Measurements from ENCODE around the gene PDZD7. TPM values are rescaled to one million over a fixed set of nuclear protein-coding genes. Genes with fewer than 3 reads are reported as not detected.

PDZD7 gene
- total RNA-seq, 2 donors from 2014 or later: 0.12 to 0.44 TPM

DNA sequence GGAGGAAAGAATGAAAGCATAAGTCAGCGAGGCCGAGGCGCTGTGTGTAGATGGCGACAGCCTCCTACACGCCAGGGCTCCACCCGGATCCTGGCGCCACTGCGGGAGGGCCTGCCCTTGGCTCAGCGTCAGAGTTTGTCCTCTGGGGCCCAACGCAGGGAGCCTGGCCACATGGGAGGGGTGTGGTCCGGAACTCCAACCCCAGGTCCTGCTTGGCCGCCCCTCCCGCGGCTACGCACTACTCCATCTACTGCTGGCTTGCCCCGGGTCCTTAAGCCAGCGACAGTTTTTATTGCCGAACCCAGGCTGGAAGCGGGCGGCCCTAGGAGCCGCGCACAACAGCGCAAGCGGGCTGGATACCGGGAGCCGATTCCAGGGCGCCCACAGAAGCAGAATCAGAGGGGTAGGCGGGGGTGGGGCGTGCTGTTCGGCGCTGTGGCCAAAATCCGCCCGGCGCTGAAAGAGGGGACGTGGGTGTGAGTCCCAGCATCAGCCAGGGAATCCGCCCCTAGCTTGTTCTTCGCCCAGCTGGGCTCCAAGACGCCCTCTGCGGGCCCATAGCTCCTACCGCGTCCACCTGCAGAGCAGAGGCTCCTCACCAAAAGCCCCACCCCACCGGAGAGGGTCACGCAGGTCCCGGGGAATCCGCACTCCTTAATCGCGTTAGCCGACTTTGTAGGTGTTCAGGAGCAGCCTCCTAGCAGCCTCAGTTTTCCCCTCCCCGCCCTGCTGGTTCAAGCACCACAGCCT, 35.4 kb upstream of the PDZD7 start:
- Mint-ChIP-seq H3K4me3 (peak overlapping the region; percentile 85 to 86), H3K27ac (no peak overlapping the region), H3K4me1 (ENCODE audit: low read depth) (peaks cover 39% of the 10 kb centered on the region), H3K36me3 (ENCODE audit: insufficient read depth in 2 of 2) (no peaks in the 10 kb centered on the region), H3K27me3 (ENCODE audit: low read depth) (peaks cover 45% of the 10 kb centered on the region), H3K9me3 (no peaks in the 10 kb centered on the region)
- peak; percentile 53 to 58 for ATAC-seq (replicated peaks in 1 of 2)
- peak; percentile 60 to 66 for DNase-seq

DNA sequence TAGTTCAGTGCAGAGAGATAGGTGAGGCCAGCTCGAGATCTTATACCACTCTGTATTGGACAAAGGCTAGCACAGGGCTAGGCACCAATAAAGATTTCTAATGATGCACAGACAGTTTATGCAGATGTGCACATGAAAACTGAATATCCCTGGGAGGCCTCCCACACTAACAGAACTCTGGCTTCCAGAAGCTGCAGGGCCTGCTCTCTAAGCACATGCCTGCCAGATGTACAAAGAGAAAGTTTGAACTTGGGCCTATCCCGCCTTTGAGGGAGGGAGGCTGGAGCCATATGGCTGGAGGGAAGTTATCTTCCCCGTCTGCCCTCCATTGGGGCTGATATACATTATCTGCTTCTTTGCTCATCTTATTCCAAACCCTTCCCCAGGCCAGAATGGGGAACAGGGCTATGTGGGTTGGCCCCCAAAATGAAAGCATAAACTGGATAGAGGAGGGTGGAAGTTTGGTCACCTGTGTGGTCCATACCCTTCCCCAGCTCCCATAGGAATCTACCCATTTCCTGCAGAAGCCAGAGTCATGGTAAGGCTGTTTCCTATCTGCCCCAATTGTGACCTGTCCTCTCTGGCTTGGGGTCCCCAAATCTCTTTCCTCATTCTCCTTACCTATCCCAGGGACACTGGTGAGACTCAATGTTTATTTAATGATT, 34.7 kb upstream of the PDZD7 start:
- no peak for DNase-seq
- Mint-ChIP-seq H3K9me3 (no peaks in the 10 kb centered on the region), H3K27ac (no peak overlapping the region), H3K4me1 (ENCODE audit: low read depth) (peaks cover 35% of the 10 kb centered on the region), H3K36me3 (ENCODE audit: insufficient read depth in 2 of 2) (no peaks in the 10 kb centered on the region), H3K27me3 (ENCODE audit: low read depth) (peaks cover 44% of the 10 kb centered on the region), H3K4me3 (peak overlapping the region; percentile 85 to 86)
- ATAC-seq (replicated peaks in 1 of 2): no peak

DNA sequence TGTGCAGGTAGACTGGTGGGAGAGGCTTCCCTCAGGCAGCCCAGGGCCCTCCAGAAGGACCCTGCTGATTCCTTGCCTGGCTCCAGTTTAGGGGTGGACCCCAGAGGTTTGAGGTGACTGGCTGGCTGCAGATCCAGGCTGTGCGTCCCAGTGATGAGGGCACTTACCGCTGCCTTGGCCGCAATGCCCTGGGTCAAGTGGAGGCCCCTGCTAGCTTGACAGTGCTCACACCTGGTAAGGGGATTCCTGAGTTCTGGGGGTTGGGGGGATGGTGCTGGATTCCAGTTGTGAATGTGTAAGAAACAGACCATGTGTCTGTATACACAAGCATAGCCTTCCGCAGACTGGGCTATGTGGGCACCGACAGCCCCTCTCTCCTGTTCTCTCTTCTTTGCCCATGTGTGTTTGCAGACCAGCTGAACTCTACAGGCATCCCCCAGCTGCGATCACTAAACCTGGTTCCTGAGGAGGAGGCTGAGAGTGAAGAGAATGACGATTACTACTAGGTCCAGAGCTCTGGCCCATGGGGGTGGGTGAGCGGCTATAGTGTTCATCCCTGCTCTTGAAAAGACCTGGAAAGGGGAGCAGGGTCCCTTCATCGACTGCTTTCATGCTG, 33.6 kb upstream of the PDZD7 start:
- Mint-ChIP-seq H3K9me3 (no peaks in the 10 kb centered on the region), H3K27ac (no peak overlapping the region), H3K36me3 (ENCODE audit: insufficient read depth in 2 of 2) (no peaks in the 10 kb centered on the region), H3K4me1 (ENCODE audit: low read depth) (peaks cover 38% of the 10 kb centered on the region), H3K4me3 (no peak overlapping the region), H3K27me3 (ENCODE audit: low read depth) (peaks cover 44% of the 10 kb centered on the region)
- no peak for DNase-seq
- ATAC-seq (replicated peaks in 1 of 2): no peak

DNA sequence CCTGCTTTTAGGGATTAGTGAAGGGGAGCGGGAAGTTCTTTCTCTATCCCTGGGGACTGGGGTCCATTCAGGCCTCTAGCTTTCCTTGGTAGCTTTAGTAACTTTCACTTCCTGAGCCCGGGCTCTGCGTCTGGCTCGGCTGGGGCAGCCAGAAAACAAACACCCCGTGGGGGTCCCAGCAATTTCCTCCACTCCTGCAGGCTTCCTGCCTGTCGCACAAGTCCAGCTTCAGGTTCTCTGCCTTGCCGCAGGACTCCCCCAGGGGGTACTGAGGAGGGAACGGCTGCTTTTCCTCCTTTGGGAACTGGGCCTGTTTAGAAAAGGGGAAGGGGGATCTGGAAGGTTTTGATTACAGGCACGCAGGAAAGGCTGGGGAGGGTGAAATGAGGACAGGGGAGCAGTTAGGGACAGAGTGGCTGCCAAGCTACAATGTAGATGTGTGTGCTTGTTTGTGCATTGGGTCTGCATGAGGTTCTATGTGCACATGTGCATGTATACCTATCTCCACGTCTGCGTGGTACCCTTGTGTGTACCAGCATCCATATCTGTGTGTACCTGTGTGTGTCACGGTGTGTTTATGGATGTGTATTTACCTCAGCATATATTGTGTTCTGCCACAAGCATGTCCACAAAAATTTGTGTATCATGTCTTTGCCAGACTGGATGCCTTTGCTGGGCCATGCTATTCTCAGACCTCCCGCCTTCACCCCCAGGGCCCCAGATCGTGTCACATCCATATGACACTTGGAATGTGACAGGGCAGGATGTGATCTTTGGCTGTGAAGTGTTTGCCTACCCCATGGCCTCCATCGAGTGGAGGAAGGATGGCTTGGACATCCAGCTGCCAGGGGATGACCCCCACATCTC, 32.9 kb upstream of the PDZD7 start:
- Mint-ChIP-seq H3K4me1 (ENCODE audit: low read depth) (peaks cover 42% of the 10 kb centered on the region), H3K36me3 (ENCODE audit: insufficient read depth in 2 of 2) (no peaks in the 10 kb centered on the region), H3K27me3 (ENCODE audit: low read depth) (peaks cover 44% of the 10 kb centered on the region), H3K9me3 (no peaks in the 10 kb centered on the region), H3K4me3 (peak overlapping the region; percentile 24 to 39), H3K27ac (no peak overlapping the region)
- no peak for DNase-seq
- ATAC-seq (replicated peaks in 1 of 2): no peak

DNA sequence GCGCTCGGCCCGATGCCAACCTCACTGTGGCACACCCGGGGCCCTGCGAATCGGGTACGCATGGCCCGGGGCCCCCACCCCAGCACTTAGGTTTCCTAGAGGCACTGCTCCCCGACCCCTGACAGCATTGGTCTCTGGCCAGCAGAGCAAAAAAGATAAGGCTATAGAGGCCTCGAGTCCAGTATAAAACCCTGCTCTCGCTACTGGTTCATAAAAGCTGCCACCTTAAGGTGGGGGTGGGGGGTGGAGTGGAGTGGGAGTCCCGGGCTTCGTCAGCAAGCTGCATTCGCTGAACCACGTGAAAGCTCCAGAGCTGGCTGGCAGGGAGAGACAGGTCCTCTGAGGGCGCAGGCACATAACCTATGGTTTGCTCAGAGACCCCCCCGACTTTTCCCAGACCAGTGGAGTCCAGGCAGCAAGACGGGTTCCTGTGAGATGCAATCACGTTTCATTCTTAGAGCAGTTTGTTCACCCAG, 32.2 kb upstream of the PDZD7 start:
- Mint-ChIP-seq H3K9me3 (no peaks in the 10 kb centered on the region), H3K27ac (no peak overlapping the region), H3K4me3 (peak overlapping the region; percentile 72 to 85), H3K36me3 (ENCODE audit: insufficient read depth in 2 of 2) (no peaks in the 10 kb centered on the region), H3K4me1 (ENCODE audit: low read depth) (peaks cover 47% of the 10 kb centered on the region), H3K27me3 (ENCODE audit: low read depth) (peaks cover 44% of the 10 kb centered on the region)
- DNase-seq (peak in 1 of 2 donors; percentile 17), ATAC-seq (replicated peaks in 1 of 2) (no peak)

DNA sequence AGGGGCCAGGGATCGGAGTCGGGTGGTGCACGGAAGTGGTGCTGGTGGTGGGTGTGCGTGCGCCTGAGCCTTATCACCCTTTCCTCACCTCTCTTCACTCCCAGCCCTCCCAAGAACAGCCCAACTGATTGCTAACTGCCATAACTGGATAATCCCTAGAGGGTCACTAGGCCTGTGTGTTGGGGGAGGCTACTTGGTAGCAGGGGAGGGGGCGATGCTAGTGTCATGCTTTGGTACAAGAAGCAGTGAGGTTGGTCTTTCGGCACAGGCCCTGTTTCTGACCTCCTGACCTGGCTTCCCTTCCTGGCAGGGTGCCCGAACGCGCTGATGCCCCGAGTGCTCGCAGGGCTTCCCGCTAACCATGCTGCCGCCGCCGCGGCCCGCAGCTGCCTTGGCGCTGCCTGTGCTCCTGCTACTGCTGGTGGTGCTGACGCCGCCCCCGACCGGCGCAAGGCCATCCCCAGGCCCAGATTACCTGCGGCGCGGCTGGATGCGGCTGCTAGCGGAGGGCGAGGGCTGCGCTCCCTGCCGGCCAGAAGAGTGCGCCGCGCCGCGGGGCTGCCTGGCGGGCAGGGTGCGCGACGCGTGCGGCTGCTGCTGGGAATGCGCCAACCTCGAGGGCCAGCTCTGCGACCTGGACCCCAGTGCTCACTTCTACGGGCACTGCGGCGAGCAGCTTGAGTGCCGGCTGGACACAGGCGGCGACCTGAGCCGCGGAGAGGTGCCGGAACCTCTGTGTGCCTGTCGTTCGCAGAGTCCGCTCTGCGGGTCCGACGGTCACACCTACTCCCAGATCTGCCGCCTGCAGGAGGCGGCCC, 31.5 kb upstream of the PDZD7 start:
- H3K27me3 Mint-ChIP-seq (ENCODE audit: low read depth): peaks cover 40% of the 10 kb centered on the region
- H3K36me3 Mint-ChIP-seq (ENCODE audit: insufficient read depth in 2 of 2): no peaks in the 10 kb centered on the region
- no peak overlapping the region for H3K27ac Mint-ChIP-seq
- peak overlapping the region; percentile 72 to 85 for H3K4me3 Mint-ChIP-seq
- H3K9me3 Mint-ChIP-seq: no peaks in the 10 kb centered on the region
- peak; percentile 53 to 60 for ATAC-seq (replicated peaks in 1 of 2)
- peak; percentile 73 to 75 for DNase-seq
- peaks cover 47% of the 10 kb centered on the region for H3K4me1 Mint-ChIP-seq (ENCODE audit: low read depth)

DNA sequence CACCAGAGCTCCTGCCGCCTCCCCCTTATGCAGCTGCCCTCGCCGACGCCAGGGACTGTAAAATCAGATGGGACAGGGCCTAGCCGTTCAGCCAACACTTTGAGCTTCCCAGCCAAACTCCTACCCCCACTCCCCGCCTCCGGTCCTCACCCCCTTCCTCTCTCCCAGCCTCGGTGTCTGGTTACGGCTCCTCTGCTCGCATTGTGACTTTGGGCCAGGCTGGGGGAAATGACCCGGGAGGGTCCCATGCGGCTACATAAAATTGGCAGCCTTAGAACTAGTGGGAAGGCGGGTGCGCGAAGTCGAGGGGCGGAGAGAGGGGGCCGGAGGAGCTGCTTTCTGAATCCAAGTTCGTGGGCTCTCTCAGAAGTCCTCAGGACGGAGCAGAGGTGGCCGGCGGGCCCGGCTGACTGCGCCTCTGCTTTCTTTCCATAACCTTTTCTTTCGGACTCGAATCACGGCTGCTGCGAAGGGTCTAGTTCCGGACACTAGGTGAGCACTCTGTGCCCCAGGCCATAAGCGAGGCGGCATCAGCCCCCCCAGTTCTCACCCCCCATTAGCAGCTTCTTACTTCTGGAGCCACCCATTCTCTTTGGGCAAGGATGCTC, 30.8 kb upstream of the PDZD7 start, which contains the start of gene KAZALD1:
Gene KAZALD1 (plus strand): TSS at position 366 of the 608 bp plus-strand sequence. CDS start 604 bp downstream, outside the sequence.
- peaks cover 36% of the 10 kb centered on the region for H3K27me3 Mint-ChIP-seq (ENCODE audit: low read depth)
- peak within 1 kb of the TSS; percentile 87 for H3K27ac Mint-ChIP-seq
- no peaks in the 10 kb centered on the region for H3K9me3 Mint-ChIP-seq
- ATAC-seq (replicated peaks in 1 of 2) (peak in 1 of 2 donors; percentile 17), DNase-seq (no peak)
- H3K4me1 Mint-ChIP-seq (ENCODE audit: low read depth): peaks cover 48% of the 10 kb centered on the region
- peak within 1 kb of the TSS; percentile 85 to 87 for H3K4me3 Mint-ChIP-seq
- peaks cover 0 to 3% of the 10 kb centered on the region in 2 donors for H3K36me3 Mint-ChIP-seq (ENCODE audit: insufficient read depth in 2 of 2)

DNA sequence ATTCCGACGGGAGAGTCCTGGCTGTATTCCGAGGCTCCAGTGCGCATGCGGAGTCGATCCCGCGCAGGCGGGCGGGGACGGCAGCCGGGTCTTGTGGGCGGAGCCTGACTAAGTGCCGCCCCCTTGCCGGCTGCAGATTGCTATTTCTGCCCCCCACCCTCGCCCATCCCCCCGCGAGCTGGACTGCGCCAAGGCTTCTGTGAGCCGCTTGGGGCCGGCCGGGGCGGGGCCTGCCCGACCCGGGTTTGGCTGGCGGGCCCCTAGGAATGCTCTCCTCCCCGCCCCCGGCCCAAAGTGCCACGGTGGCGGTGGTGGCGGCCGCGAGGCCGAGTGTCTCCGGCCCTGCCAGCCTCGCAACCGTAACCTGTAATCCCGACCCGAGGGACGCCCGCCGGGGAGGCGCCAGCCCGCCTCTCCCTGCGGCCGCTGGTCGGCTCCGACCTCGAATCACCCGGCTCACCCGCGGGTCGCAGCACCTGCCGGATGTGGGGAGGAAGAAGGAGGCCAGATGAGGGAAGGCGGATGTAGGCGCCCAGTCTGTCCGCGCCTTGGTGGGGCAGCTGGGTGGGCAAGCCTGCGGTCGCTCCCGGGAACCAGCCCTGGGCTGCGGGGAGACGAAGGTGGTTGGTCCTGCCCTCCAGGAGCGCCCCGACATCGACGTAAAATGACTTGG, 30.2 kb upstream of the PDZD7 start:
- Mint-ChIP-seq H3K4me1 (ENCODE audit: low read depth) (peaks cover 48% of the 10 kb centered on the region), H3K36me3 (ENCODE audit: insufficient read depth in 2 of 2) (peaks cover 0 to 4% of the 10 kb centered on the region in 2 donors), H3K27me3 (ENCODE audit: low read depth) (peaks cover 32% of the 10 kb centered on the region), H3K27ac (peak overlapping the region; percentile 87), H3K4me3 (peak overlapping the region; percentile 85 to 87), H3K9me3 (no peaks in the 10 kb centered on the region)
- ATAC-seq (replicated peaks in 1 of 2): peak; percentile 62 to 67
- peak; percentile 90 to 92 for DNase-seq

DNA sequence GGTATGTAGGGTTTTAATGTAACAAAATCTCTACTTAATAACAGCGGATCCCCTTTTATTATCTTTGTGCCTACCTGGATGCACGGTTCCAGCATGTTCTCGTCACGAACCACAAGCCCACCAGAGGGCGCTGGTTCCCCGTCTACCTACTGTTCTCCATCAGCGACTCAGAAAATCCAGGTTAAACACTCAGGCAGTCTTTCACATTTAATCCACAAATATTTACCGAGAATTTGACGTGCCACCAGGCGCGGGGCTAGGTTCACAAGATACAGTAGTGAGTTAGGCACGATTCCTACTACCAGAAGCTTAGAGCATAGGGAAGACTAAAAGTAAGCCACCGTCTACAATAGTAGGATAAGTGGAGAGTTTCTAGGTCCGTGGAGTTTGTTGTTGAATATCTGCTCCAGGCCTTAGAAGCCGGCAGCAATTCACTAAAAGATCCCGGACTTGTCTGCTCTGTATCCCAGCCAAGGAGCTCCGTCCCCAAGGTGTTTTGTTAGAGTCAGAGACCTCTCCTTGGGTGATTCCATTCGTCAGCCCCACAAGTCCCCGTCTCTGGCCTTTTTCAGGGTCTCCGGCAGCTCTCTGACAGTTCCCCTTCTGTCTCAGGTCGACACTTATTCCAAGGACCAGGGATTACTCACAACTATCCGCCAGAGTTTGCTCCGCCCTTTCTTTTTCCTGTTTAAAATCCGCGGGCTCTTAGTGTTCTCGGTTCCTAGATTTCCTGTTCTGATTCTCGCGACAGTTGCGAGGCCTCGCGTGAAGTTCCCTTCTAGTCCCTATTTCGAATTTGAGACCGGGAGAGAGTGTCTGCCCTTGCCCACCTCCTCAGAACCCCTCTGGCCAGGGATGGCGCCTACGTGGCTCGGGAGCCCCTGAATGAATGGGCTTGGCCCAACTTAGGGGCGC, 29.4 kb upstream of the PDZD7 start:
- peak overlapping the region; percentile 85 to 87 for H3K4me3 Mint-ChIP-seq

DNA sequence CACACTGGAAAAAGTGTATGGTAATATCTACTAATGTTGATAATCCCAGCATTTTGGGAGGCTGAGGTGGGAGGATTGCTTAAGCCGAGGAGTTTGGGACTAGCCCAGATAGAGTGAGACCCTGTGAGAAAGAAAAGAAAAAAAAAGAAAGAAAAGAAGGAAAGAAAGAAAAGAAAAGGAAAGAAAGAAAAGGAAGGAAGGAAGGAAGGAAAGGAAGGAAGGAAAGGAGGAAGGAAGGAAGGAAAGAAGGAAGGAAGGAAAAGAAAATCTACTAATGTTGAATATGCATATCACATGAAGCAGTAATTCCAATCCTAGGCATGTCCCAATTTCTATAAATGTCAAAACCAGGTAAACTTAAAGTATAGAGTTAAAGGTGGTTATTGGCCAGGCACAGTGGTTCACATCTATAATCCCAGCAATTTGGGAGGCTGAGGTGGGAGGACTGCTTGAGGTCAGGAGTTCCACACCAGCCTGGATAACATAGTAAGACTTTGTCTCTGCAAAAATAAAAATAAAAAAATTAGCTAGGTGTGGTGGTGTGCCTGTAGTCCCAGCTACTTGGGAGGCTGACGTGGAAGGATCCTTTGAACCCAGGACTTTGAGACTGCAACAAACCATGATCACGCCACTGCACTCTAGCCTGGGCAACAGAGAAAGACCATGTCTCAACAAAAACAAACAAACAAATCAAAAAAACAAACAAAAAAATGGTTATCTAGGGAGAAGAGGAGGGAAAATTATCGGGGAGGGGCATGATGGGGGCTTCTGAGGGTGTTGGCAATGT, 25.6 kb upstream of the PDZD7 start:
- Mint-ChIP-seq H3K27ac (no peak overlapping the region), H3K4me1 (ENCODE audit: low read depth) (peaks cover 28% of the 10 kb centered on the region), H3K4me3 (no peak overlapping the region), H3K36me3 (ENCODE audit: insufficient read depth in 2 of 2) (peaks cover 0 to 4% of the 10 kb centered on the region in 2 donors), H3K9me3 (no peaks in the 10 kb centered on the region), H3K27me3 (ENCODE audit: low read depth) (no peaks in the 10 kb centered on the region)
- ATAC-seq (replicated peaks in 1 of 2) (no peak), DNase-seq (no peak)

More for the DNA sequence above, 29.4 kb upstream of the PDZD7 start:
- Mint-ChIP-seq H3K9me3 (no peaks in the 10 kb centered on the region), H3K27ac (peak overlapping the region; percentile 87), H3K36me3 (ENCODE audit: insufficient read depth in 2 of 2) (peaks cover 0 to 4% of the 10 kb centered on the region in 2 donors), H3K4me1 (ENCODE audit: low read depth) (peaks cover 45% of the 10 kb centered on the region), H3K27me3 (ENCODE audit: low read depth) (peaks cover 24% of the 10 kb centered on the region)
- ATAC-seq (replicated peaks in 1 of 2): peak; percentile 71 to 73
- DNase-seq: peak; percentile 89
